ENCODE measurements around the gene ALS2. TPM values are rescaled to one million over a fixed set of nuclear protein-coding genes. Genes with fewer than 3 reads are reported as not detected.
"Not testable (repeated sequence)": the region's sequence is repeated elsewhere in the genome, so short reads cannot be mapped to it uniquely, and the experiment has no call there.

The ALS2 gene
- polyA plus RNA-seq, 6 donors from 2014 or later = 2.4 to 4.6 (median 4.0) TPM

- H3K4me3 Mint-ChIP-seq = no peak overlapping the region
- no peaks in the 10 kb centered on the region for H3K4me1 Mint-ChIP-seq
- H3K27me3 Mint-ChIP-seq = peaks cover 0 to 10% (median 8%) of the 10 kb centered on the region in 3 donors
- peaks cover 0 to 18% (median 0%) of the 10 kb centered on the region in 7 donors for H3K9me3 Mint-ChIP-seq
- H3K36me3 Mint-ChIP-seq = peaks cover 6 to 9% of the 10 kb centered on the region in 2 donors
- ATAC-seq (ENCODE audit: low read depth in 2 of 2) (no peak), DNase-seq (no peak)
- H3K27ac Mint-ChIP-seq = peak overlapping the region in 1 of 6 donors; percentile 7
Measured at GRCh38 chr2:201674794-201675193, 105.9 kb downstream of the ALS2 start.

- H3K4me1 Mint-ChIP-seq = no peaks in the 10 kb centered on the region
- H3K27me3 Mint-ChIP-seq = peaks cover 0 to 10% (median 8%) of the 10 kb centered on the region in 3 donors
- H3K9me3 Mint-ChIP-seq = peaks cover 0 to 18% (median 0%) of the 10 kb centered on the region in 7 donors
- ATAC-seq (ENCODE audit: low read depth in 2 of 2) (no peak), DNase-seq (no peak)
- H3K27ac Mint-ChIP-seq = no peak overlapping the region
- peaks cover 6 to 9% of the 10 kb centered on the region in 2 donors for H3K36me3 Mint-ChIP-seq
- H3K4me3 Mint-ChIP-seq = no peak overlapping the region
Measured at GRCh38 chr2:201674298-201674697, 106.4 kb downstream of the ALS2 start.

- H3K27ac Mint-ChIP-seq = no peak overlapping the region
- peak overlapping the region in 1 of 8 donors; percentile 17 for H3K4me3 Mint-ChIP-seq
- H3K4me1 Mint-ChIP-seq = no peaks in the 10 kb centered on the region
- H3K27me3 Mint-ChIP-seq = peaks cover 0 to 10% (median 8%) of the 10 kb centered on the region in 3 donors
- ATAC-seq (ENCODE audit: low read depth in 2 of 2) (no peak), DNase-seq (no peak)
- H3K36me3 Mint-ChIP-seq = peaks cover 6 to 9% of the 10 kb centered on the region in 2 donors
- peaks cover 0 to 18% (median 0%) of the 10 kb centered on the region in 7 donors for H3K9me3 Mint-ChIP-seq
Measured at GRCh38 chr2:201673546-201673945, 107.2 kb downstream of the ALS2 start.

- H3K4me1 Mint-ChIP-seq = not testable (repeated sequence)
Measured at GRCh38 chr2:201671205-201671604, 109.5 kb downstream of the ALS2 start.

GRCh38 chr2:201669865-201670264 is 110.9 kb downstream of the ALS2 start:
- Mint-ChIP-seq H3K36me3 (peaks cover 6 to 9% of the 10 kb centered on the region in 2 donors), H3K4me3 (no peak overlapping the region), H3K27ac (peak overlapping the region in 1 of 6 donors; percentile 81), H3K9me3 (peaks cover 0 to 18% (median 0%) of the 10 kb centered on the region in 7 donors), H3K27me3 (peaks cover 0 to 13% (median 8%) of the 10 kb centered on the region in 3 donors), H3K4me1 (no peaks in the 10 kb centered on the region)
- no peak for DNase-seq
- no peak for ATAC-seq (ENCODE audit: low read depth in 2 of 2)

More at GRCh38 chr2:201671205-201671604, 109.5 kb downstream of the ALS2 start:
- not testable (repeated sequence) for H3K4me3 Mint-ChIP-seq; ATAC-seq (ENCODE audit: low read depth in 2 of 2); H3K27me3 Mint-ChIP-seq; H3K27ac Mint-ChIP-seq; H3K36me3 Mint-ChIP-seq; DNase-seq
- peaks cover 0 to 18% (median 0%) of the 10 kb centered on the region in 7 donors for H3K9me3 Mint-ChIP-seq

- no peak overlapping the region for H3K4me3 Mint-ChIP-seq
- H3K27ac Mint-ChIP-seq = no peak overlapping the region
- H3K9me3 Mint-ChIP-seq = peaks cover 0 to 18% (median 0%) of the 10 kb centered on the region in 7 donors
Measured at GRCh38 chr2:201668402-201668910, 112.3 kb downstream of the ALS2 start.

GRCh38 chr2:201664334-201664733 is 116.4 kb downstream of the ALS2 start:
- no peaks in the 10 kb centered on the region for H3K9me3 Mint-ChIP-seq
- H3K4me1 Mint-ChIP-seq = no peaks in the 10 kb centered on the region
- H3K36me3 Mint-ChIP-seq = no peaks in the 10 kb centered on the region
- H3K4me3 Mint-ChIP-seq = no peak overlapping the region
- ATAC-seq (ENCODE audit: low read depth in 2 of 2) = no peak
- no peak overlapping the region for H3K27ac Mint-ChIP-seq
- no peak for DNase-seq
- peaks cover 7 to 14% (median 8%) of the 10 kb centered on the region in 3 donors for H3K27me3 Mint-ChIP-seq

More at GRCh38 chr2:201668402-201668910, 112.3 kb downstream of the ALS2 start:
- Mint-ChIP-seq H3K27me3 (peaks cover 7 to 18% (median 8%) of the 10 kb centered on the region in 3 donors), H3K4me1 (no peaks in the 10 kb centered on the region), H3K36me3 (peaks cover 6 to 9% of the 10 kb centered on the region in 2 donors)
- no peak for ATAC-seq (ENCODE audit: low read depth in 2 of 2)
- no peak for DNase-seq

- ATAC-seq (ENCODE audit: low read depth in 2 of 2) = no peak
- Mint-ChIP-seq H3K4me1 (no peaks in the 10 kb centered on the region), H3K36me3 (no peaks in the 10 kb centered on the region), H3K27ac (no peak overlapping the region), H3K27me3 (peaks cover 14 to 19% (median 18%) of the 10 kb centered on the region in 3 donors), H3K4me3 (no peak overlapping the region), H3K9me3 (no peaks in the 10 kb centered on the region)
- no peak for DNase-seq
Measured at GRCh38 chr2:201661366-201661765, 119.4 kb downstream of the ALS2 start.

GRCh38 chr2:201660293-201660895 is 120.3 kb downstream of the ALS2 start:
- H3K27ac Mint-ChIP-seq = no peak overlapping the region
- no peaks in the 10 kb centered on the region for H3K36me3 Mint-ChIP-seq
- no peaks in the 10 kb centered on the region for H3K9me3 Mint-ChIP-seq
- H3K4me1 Mint-ChIP-seq = no peaks in the 10 kb centered on the region
- H3K4me3 Mint-ChIP-seq = no peak overlapping the region
- H3K27me3 Mint-ChIP-seq = peaks cover 14 to 24% (median 24%) of the 10 kb centered on the region in 3 donors
- DNase-seq = no peak
- no peak for ATAC-seq (ENCODE audit: low read depth in 2 of 2)

- ATAC-seq (ENCODE audit: low read depth in 2 of 2) (no peak), DNase-seq (no peak)
- Mint-ChIP-seq H3K27ac (peak overlapping the region in 1 of 6 donors; percentile 32), H3K27me3 (peaks cover 3 to 44% (median 32%) of the 10 kb centered on the region in 3 donors), H3K4me3 (no peak overlapping the region), H3K4me1 (no peaks in the 10 kb centered on the region), H3K9me3 (no peaks in the 10 kb centered on the region), H3K36me3 (no peaks in the 10 kb centered on the region)
Measured at GRCh38 chr2:201656740-201657139, 124.0 kb downstream of the ALS2 start.

- Mint-ChIP-seq H3K27me3 (peaks cover 3 to 44% (median 32%) of the 10 kb centered on the region in 3 donors), H3K27ac (no peak overlapping the region), H3K9me3 (no peaks in the 10 kb centered on the region), H3K36me3 (no peaks in the 10 kb centered on the region), H3K4me3 (no peak overlapping the region), H3K4me1 (no peaks in the 10 kb centered on the region)
- ATAC-seq (ENCODE audit: low read depth in 2 of 2) (no peak), DNase-seq (no peak)
Measured at GRCh38 chr2:201656102-201656501, 124.6 kb downstream of the ALS2 start.

GRCh38 chr2:201654616-201655384 is 125.9 kb downstream of the ALS2 start:
- ATAC-seq (ENCODE audit: low read depth in 2 of 2) (no peak), DNase-seq (no peak)
- no peaks in the 10 kb centered on the region for H3K36me3 Mint-ChIP-seq
- no peak overlapping the region for H3K4me3 Mint-ChIP-seq
- no peaks in the 10 kb centered on the region for H3K4me1 Mint-ChIP-seq
- H3K9me3 Mint-ChIP-seq = no peaks in the 10 kb centered on the region
- H3K27ac Mint-ChIP-seq = no peak overlapping the region
- peaks cover 7 to 41% (median 32%) of the 10 kb centered on the region in 3 donors for H3K27me3 Mint-ChIP-seq

GRCh38 chr2:201653221-201653620 is 127.5 kb downstream of the ALS2 start:
- Mint-ChIP-seq H3K4me3 (no peak overlapping the region), H3K27ac (peak overlapping the region in 1 of 6 donors; percentile 1), H3K27me3 (peaks cover 7 to 45% (median 32%) of the 10 kb centered on the region in 3 donors), H3K4me1 (no peaks in the 10 kb centered on the region), H3K36me3 (no peaks in the 10 kb centered on the region), H3K9me3 (no peaks in the 10 kb centered on the region)
- no peak for ATAC-seq (ENCODE audit: low read depth in 2 of 2)
- DNase-seq = no peak
